GM23338 (cell line): ENCODE results near the gene SKIC8. TPM values are rescaled to one million over a fixed set of nuclear protein-coding genes. Genes with fewer than 3 reads are reported as not detected.

Experiments
- ATAC-seq: fragments of 200-7000 bp; cut with Tn5 transposase; 3 replicates; pipeline ENCODE4 v1.9.1; 2020
- DNase-seq: peaks from one replicate; pipeline ENCODE4 v3.0.0-alpha.2; 2015; ENCODE audit warnings: low spot score
- H2AFZ ChIP-seq: fragments of 200-600 bp; sonication (generic); 2 replicates; pipeline ENCODE4 v1.8.0; 2016; ENCODE audit warnings: antibody characterized with exemption, mild to moderate bottlenecking, moderate library complexity
- H3F3A ChIP-seq: fragments of 200-600 bp; sonication (generic); replicated peaks from 2 replicates; pipeline ENCODE4 v1.8.0; 2017; ENCODE audit warnings: antibody characterized with exemption, mixed run types, low read depth
- H3K27ac ChIP-seq: fragments of 200-600 bp; sonication (generic); 2 replicates; pipeline ENCODE4 v1.6.1; 2016; ENCODE audit warnings: low read depth
- H3K27me3 ChIP-seq: fragments of 200-600 bp; sonication (generic); 2 replicates; pipeline ENCODE4 v1.8.0; 2016; ENCODE audit warnings: mild to moderate bottlenecking, mixed run types, moderate library complexity; ENCODE audit not compliant: insufficient read depth
- H3K36me3 ChIP-seq: fragments of 200-600 bp; sonication (generic); 2 replicates; pipeline ENCODE4 v1.8.0; 2016; ENCODE audit warnings: mild to moderate bottlenecking; ENCODE audit not compliant: insufficient read depth
- H3K4me1 ChIP-seq: fragments of 200-600 bp; sonication (generic); 2 replicates; pipeline ENCODE4 v1.8.0; 2016; ENCODE audit warnings: mild to moderate bottlenecking, moderate library complexity; ENCODE audit not compliant: insufficient read depth
- H3K4me2 ChIP-seq: fragments of 200-600 bp; sonication (generic); 2 replicates; pipeline ENCODE4 v1.7.1; 2017; ENCODE audit warnings: mixed run types
- H3K4me3 ChIP-seq: fragments of 200-600 bp; sonication (generic); 2 replicates; pipeline ENCODE4 v1.6.1; 2016; ENCODE audit warnings: mixed run types
- H3K79me2 ChIP-seq: fragments of 200-600 bp; sonication (generic); replicated peaks from 2 replicates; pipeline ENCODE4 v1.8.0; 2017; ENCODE audit warnings: mild to moderate bottlenecking; ENCODE audit not compliant: insufficient read depth
- H3K9me2 ChIP-seq: fragments of 200-600 bp; sonication (generic); 2 replicates; pipeline ENCODE4 v1.8.0; 2017; ENCODE audit not compliant: insufficient read depth
- H4K20me1 ChIP-seq: fragments of 200-600 bp; sonication (generic); replicated peaks from 2 replicates; pipeline ENCODE4 v1.8.0; 2017; ENCODE audit warnings: mild to moderate bottlenecking; ENCODE audit not compliant: insufficient read depth
- H3K27ac Mint-ChIP-seq: 2 replicates; pipeline ENCODE4 v1.8.0; 2020; ENCODE audit warnings: inconsistent platforms, mild to moderate bottlenecking, moderate library complexity, mixed read lengths
- H3K27me3 Mint-ChIP-seq: 3 replicates; pipeline ENCODE4 v1.8.0; 2022; ENCODE audit warnings: low read depth, mild to moderate bottlenecking, moderate library complexity, mixed read lengths, inconsistent platforms; ENCODE audit not compliant: insufficient read depth, poor library complexity
- H3K36me3 Mint-ChIP-seq: 3 replicates; pipeline ENCODE4 v1.8.0; 2021; ENCODE audit warnings: low read depth, mild to moderate bottlenecking, inconsistent platforms, moderate library complexity, mixed read lengths
- H3K4me1 Mint-ChIP-seq: 3 replicates; pipeline ENCODE4 v1.8.0; 2020; ENCODE audit warnings: mild to moderate bottlenecking, inconsistent platforms, mixed read lengths
- H3K4me3 Mint-ChIP-seq: 3 replicates; pipeline ENCODE4 v1.8.0; 2021; ENCODE audit warnings: moderate library complexity, mild to moderate bottlenecking, inconsistent platforms, mixed read lengths
- H3K9me3 Mint-ChIP-seq: 3 replicates; pipeline ENCODE4 v1.8.0; 2020; ENCODE audit warnings: moderate library complexity, mild to moderate bottlenecking, inconsistent platforms, mixed read lengths
- CREB1 ChIP-seq: fragments of 250-450 bp; sonication (Bioruptor Pico); IDR thresholded peaks from 2 replicates; pipeline ENCODE4 v1.5.0; 2020; ENCODE audit warnings: low read depth, mild to moderate bottlenecking, moderate library complexity
- CTCF ChIP-seq, 2 experiments: fragments of 200-600 bp in 1 of 2; sonication (generic) in 1 of 2; conservative IDR thresholded peaks; 2 replicates each; pipeline versions ENCODE4 v1.5.1 to v1.6.1; 2016 to 2017; ENCODE audit warnings: antibody characterized with exemption in 2 of 2, low read depth in 2 of 2, mild to moderate bottlenecking in 2 of 2, moderate library complexity in 1 of 2
- ETS1 ChIP-seq: IDR thresholded peaks from 2 replicates; pipeline ENCODE4 v1.6.1; 2016; ENCODE audit warnings: antibody characterized with exemption
- EZH2 ChIP-seq: fragments of 200-600 bp; sonication (generic); IDR thresholded peaks from one replicate; pipeline ENCODE4 v1.8.0; 2017; ENCODE audit warnings: antibody characterized with exemption, mild to moderate bottlenecking, low read depth; ENCODE audit not compliant: unreplicated experiment
- EZH2phosphoT487 ChIP-seq: fragments of 200-600 bp; sonication (generic); IDR thresholded peaks from one replicate; pipeline ENCODE4 v1.8.1; 2018; ENCODE audit warnings: antibody characterized with exemption; ENCODE audit not compliant: unreplicated experiment
- JUNB ChIP-seq: IDR thresholded peaks from one replicate; pipeline ENCODE4 v1.6.1; 2016; ENCODE audit warnings: antibody characterized with exemption; ENCODE audit not compliant: unreplicated experiment
- NANOG ChIP-seq: IDR thresholded peaks from 2 replicates; pipeline ENCODE4 v1.6.1; 2016; ENCODE audit warnings: antibody characterized with exemption, borderline replicate concordance
- POLR2AphosphoS5 ChIP-seq: IDR thresholded peaks from 2 replicates; pipeline ENCODE4 v1.6.1; 2016; ENCODE audit warnings: antibody characterized with exemption, low read depth
- REST ChIP-seq: IDR thresholded peaks from one replicate; pipeline ENCODE4 v1.6.1; 2018; ENCODE audit warnings: antibody characterized with exemption; ENCODE audit not compliant: unreplicated experiment
- STAT1 ChIP-seq: IDR thresholded peaks from one replicate; pipeline ENCODE4 v1.6.1; 2016; ENCODE audit warnings: antibody characterized with exemption; ENCODE audit not compliant: unreplicated experiment
- ZNF114 ChIP-seq: fragments of 250-450 bp; sonication (Bioruptor Pico); IDR thresholded peaks from 2 replicates; pipeline ENCODE4 v1.5.0; 2020; ENCODE audit warnings: mild to moderate bottlenecking, moderate library complexity
- ZNF331 ChIP-seq: fragments of 250-450 bp; sonication (Bioruptor Pico); IDR thresholded peaks from 2 replicates; pipeline ENCODE4 v1.5.0; 2020; ENCODE audit warnings: low read depth, mild to moderate bottlenecking, moderate library complexity
- polyA plus RNA-seq: library from polyadenylated mRNA; unstranded; fragments of >200 nt; fragmentation: Nextera tagmentation; extraction: Ambion mirVana; gene quantifications from 2 replicates; pipeline ENCODE4 v1.2.1, GENCODE V29; 2016
- total RNA-seq: library from RNA; depleted of rRNA; stranded (reverse); fragments of >200 nt; shearing (Covaris generic); gene quantifications from 2 replicates; pipeline ENCODE4 v1.2.3, GENCODE V29; 2014

Gene SKIC8
- total and polyA plus RNA-seq, 2 experiments from 2014 or later, result 59.4 to 73.8 TPM

GRCh38 chr15:78321786-78322185 lies 22.4 kb upstream of the SKIC8 start (continued):
- TF ChIP-seq REST (no peak), CREB1 (no peak), ETS1 (no peak), ZNF331 (CRISPR knock-in tag) (no peak), POLR2AphosphoS5 (no peak), JUNB (no peak)

GRCh38 chr15:78321041-78321570 lies 21.7 kb upstream of the SKIC8 start:
- ATAC-seq (peak; percentile 32), DNase-seq (peak; percentile 46)
- Histone ChIP-seq H3K4me3 (no peak overlapping the region), H3K27ac (no peak overlapping the region), H3K27me3 (no peaks in the 10 kb centered on the region), H3K79me2 (no peaks in the 10 kb centered on the region), H3K4me1 (peaks cover 34% of the 10 kb centered on the region), H3K36me3 (no peaks in the 10 kb centered on the region), H3K4me2 (no peak overlapping the region; the same call in 1 of the 2 replicates), H2AFZ (peak overlapping the region; percentile 86; the same call in 1 of the 2 replicates), H4K20me1 (no peaks in the 10 kb centered on the region), H3K9me2 (no peaks in the 10 kb centered on the region), H3F3A (peaks cover 13% of the 10 kb centered on the region; the same call in 1 of the 2 replicates)
- H3K9me3 Mint-ChIP-seq, result no peaks in the 10 kb centered on the region; the same call in 2 of the 3 replicates
- no peak overlapping the region for H3K27ac Mint-ChIP-seq
- no peak overlapping the region for H3K4me3 Mint-ChIP-seq
- H3K36me3 Mint-ChIP-seq, result no peaks in the 10 kb centered on the region
- H3K4me1 Mint-ChIP-seq, result peaks cover 61% of the 10 kb centered on the region
- H3K27me3 Mint-ChIP-seq, result peaks cover 10% of the 10 kb centered on the region
- no peak for TF ChIP-seq JUNB
- no peak for TF ChIP-seq NANOG
- TF ChIP-seq STAT1, result no peak
- no peak for TF ChIP-seq REST
- no peak for TF ChIP-seq CREB1
- TF ChIP-seq EZH2, result no peak
- no peak for TF ChIP-seq EZH2phosphoT487
- TF ChIP-seq POLR2AphosphoS5, result no peak
- no peak for TF ChIP-seq ZNF331 (CRISPR knock-in tag)
- TF ChIP-seq ZNF114 (CRISPR knock-in tag), result no peak
- no peak for TF ChIP-seq CTCF (conservative IDR thresholded peaks at IDR 0.05; ENCODE audit: low read depth in 2 of 2)
